ENCODE data around the gene SMURF1.

SMURF1 gene

GRCh38 chr7:99128076-99128950 lies 15.6 kb downstream of the SMURF1 start:
- no peak for TF ChIP-seq CTCF (IDR thresholded peaks at IDR 0.05; ENCODE audit: insufficient read depth, low read length, poor library complexity, severe bottlenecking)
- no peak for DNase-seq (ENCODE audit: extremely low read depth, insufficient read length)
- Histone ChIP-seq H3K4me3 (replicated peaks; ENCODE audit: low read depth, low read length) (no peak overlapping the region), H3K36me3 (ENCODE audit: control insufficient read depth, insufficient read depth, low read length) (no peaks in the 10 kb centered on the region), H3K27me3 (replicated peaks; ENCODE audit: control insufficient read depth, insufficient read depth, low read length) (no peaks in the 10 kb centered on the region)

- DNase-seq (ENCODE audit: extremely low read depth, insufficient read length): no peak
- TF ChIP-seq CTCF (IDR thresholded peaks at IDR 0.05; ENCODE audit: insufficient read depth, low read length, poor library complexity, severe bottlenecking): no peak
- H3K4me3 ChIP-seq (replicated peaks; ENCODE audit: low read depth, low read length): no peak overlapping the region
- no peaks in the 10 kb centered on the region for H3K36me3 ChIP-seq (ENCODE audit: control insufficient read depth, insufficient read depth, low read length)
- H3K27me3 ChIP-seq (replicated peaks; ENCODE audit: control insufficient read depth, insufficient read depth, low read length): no peaks in the 10 kb centered on the region
Measured at GRCh38 chr7:99127636-99128035, 16.3 kb downstream of the SMURF1 start.

- no peak for TF ChIP-seq CTCF (IDR thresholded peaks at IDR 0.05; ENCODE audit: insufficient read depth, low read length, poor library complexity, severe bottlenecking)
- no peak overlapping the region for H3K4me3 ChIP-seq (replicated peaks; ENCODE audit: low read depth, low read length)
- no peak for DNase-seq (ENCODE audit: extremely low read depth, insufficient read length)
- no peaks in the 10 kb centered on the region for H3K36me3 ChIP-seq (ENCODE audit: control insufficient read depth, insufficient read depth, low read length)
- H3K27me3 ChIP-seq (replicated peaks; ENCODE audit: control insufficient read depth, insufficient read depth, low read length): no peaks in the 10 kb centered on the region
Measured at GRCh38 chr7:99126921-99127553, 16.9 kb downstream of the SMURF1 start.

GRCh38 chr7:99125505-99125865 lies 18.4 kb downstream of the SMURF1 start:
- no peak for DNase-seq (ENCODE audit: extremely low read depth, insufficient read length)
- TF ChIP-seq CTCF (IDR thresholded peaks at IDR 0.05; ENCODE audit: insufficient read depth, low read length, poor library complexity, severe bottlenecking): no peak
- no peaks in the 10 kb centered on the region for H3K27me3 ChIP-seq (replicated peaks; ENCODE audit: control insufficient read depth, insufficient read depth, low read length)

GRCh38 chr7:99124751-99125504 lies 19.0 kb downstream of the SMURF1 start:
- TF ChIP-seq CTCF (IDR thresholded peaks at IDR 0.05; ENCODE audit: insufficient read depth, low read length, poor library complexity, severe bottlenecking): no peak
- DNase-seq (ENCODE audit: extremely low read depth, insufficient read length): no peak
- no peaks in the 10 kb centered on the region; the same call in 1 of the 2 replicates for H3K36me3 ChIP-seq (ENCODE audit: control insufficient read depth, insufficient read depth, low read length)
- H3K27me3 ChIP-seq (replicated peaks; ENCODE audit: control insufficient read depth, insufficient read depth, low read length): no peaks in the 10 kb centered on the region
- no peak overlapping the region for H3K4me3 ChIP-seq (replicated peaks; ENCODE audit: low read depth, low read length)

More at GRCh38 chr7:99125505-99125865, 18.4 kb downstream of the SMURF1 start:
- Histone ChIP-seq H3K4me3 (replicated peaks; ENCODE audit: low read depth, low read length) (no peak overlapping the region), H3K36me3 (ENCODE audit: control insufficient read depth, insufficient read depth, low read length) (no peaks in the 10 kb centered on the region)

Data from GM06990 (cell line).